ENCODE measurements around the gene FGFR2. TPM values are rescaled to one million over a fixed set of nuclear protein-coding genes. Genes with fewer than 3 reads are reported as not detected.
A peak's percentile ranks its signal among the peaks of the same experiment; 100 is the strongest.

The FGFR2 gene
- total RNA-seq, 1 experiment from 2014 or later, result 135 TPM

DNA sequence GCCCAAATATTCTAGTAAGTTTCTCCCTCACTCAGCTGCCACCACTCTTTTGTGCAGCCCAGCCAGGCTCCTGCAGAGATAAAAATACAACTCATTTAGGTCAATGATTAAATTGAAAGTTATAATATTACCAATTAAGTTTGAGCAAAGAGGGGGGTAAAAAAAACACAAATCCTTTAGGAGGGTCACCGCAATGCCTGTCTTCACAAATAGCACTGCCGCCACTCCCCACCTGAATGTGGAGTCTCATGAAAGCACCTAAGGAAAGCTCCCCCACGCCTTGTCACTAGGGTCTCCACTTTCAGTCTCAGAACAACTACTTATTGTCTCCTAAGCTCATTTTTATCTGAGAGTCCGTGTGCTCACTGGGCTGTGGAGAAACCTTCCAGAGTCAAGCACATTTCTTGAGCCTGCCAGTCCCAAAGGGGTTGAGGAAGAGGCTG is 148.7 kb downstream of the FGFR2 start:
- no peak overlapping the region for H3K9ac ChIP-seq (ENCODE audit: extremely low read depth, insufficient read length, low read length)
- no peak overlapping the region for H3K27ac ChIP-seq (ENCODE audit: insufficient read length, low read depth, low read length)
- no peak overlapping the region for H2BK15ac ChIP-seq (ENCODE audit: low read depth, low read length)
- no peak overlapping the region for H4K5ac ChIP-seq (ENCODE audit: insufficient read length, low read depth, low read length)
- TF ChIP-seq, protein P1, sequence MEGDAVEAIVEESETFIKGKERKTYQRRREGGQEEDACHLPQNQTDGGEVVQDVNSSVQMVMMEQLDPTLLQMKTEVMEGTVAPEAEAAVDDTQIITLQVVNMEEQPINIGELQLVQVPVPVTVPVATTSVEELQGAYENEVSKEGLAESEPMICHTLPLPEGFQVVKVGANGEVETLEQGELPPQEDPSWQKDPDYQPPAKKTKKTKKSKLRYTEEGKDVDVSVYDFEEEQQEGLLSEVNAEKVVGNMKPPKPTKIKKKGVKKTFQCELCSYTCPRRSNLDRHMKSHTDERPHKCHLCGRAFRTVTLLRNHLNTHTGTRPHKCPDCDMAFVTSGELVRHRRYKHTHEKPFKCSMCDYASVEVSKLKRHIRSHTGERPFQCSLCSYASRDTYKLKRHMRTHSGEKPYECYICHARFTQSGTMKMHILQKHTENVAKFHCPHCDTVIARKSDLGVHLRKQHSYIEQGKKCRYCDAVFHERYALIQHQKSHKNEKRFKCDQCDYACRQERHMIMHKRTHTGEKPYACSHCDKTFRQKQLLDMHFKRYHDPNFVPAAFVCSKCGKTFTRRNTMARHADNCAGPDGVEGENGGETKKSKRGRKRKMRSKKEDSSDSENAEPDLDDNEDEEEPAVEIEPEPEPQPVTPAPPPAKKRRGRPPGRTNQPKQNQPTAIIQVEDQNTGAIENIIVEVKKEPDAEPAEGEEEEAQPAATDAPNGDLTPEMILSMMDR (conservative IDR thresholded peaks at IDR 0.05), result no peak
- H3T11ph ChIP-seq (ENCODE audit: low read length), result no peak overlapping the region
- DNase-seq, result no peak
- Mint-ChIP-seq H3K9me3 (no peaks in the 10 kb centered on the region), H3K4me1 (peaks cover 6 to 8% of the 10 kb centered on the region in 2 experiments; a peak in 3 of 4 replicates), H3K36me3 (ENCODE audit: insufficient read depth in 1 of 3, low read depth in 3 of 3) (no peaks in the 10 kb centered on the region), H3K4me3 (no peak overlapping the region), H3K27ac (peak overlapping the region in 1 of 3 experiments; percentile 14; a peak in 1 of 7 replicates), H3K27me3 (ENCODE audit: low read depth) (peaks cover 2% of the 10 kb centered on the region; the same call in 1 of the 2 replicates)
- H3K18ac ChIP-seq (ENCODE audit: insufficient read length, low read depth, low read length), result no peak overlapping the region
- H3K23ac ChIP-seq (ENCODE audit: insufficient read length, low read depth, low read length), result no peak overlapping the region
- no peaks in the 10 kb centered on the region for H3K4me1 ChIP-seq (ENCODE audit: insufficient read depth, low read length)
- H2BK5ac ChIP-seq (ENCODE audit: insufficient read length, low read length), result no peak overlapping the region
- H3K56ac ChIP-seq (ENCODE audit: insufficient read length, low read depth, low read length), result no peak overlapping the region
- no peak overlapping the region for H3K14ac ChIP-seq (ENCODE audit: insufficient read depth, low read length)
- no peak overlapping the region for H3K4me2 ChIP-seq (ENCODE audit: insufficient read depth, insufficient read length, low read length)
- no peak overlapping the region for H2BK12ac ChIP-seq (ENCODE audit: insufficient read length, low read depth, low read length)
- no peak overlapping the region for H2AK5ac ChIP-seq (ENCODE audit: insufficient read length, low read length)
- no peak overlapping the region for H2BK120ac ChIP-seq (ENCODE audit: low read depth, low read length, poor library complexity, severe bottlenecking)
- no peaks in the 10 kb centered on the region for H3K79me1 ChIP-seq (ENCODE audit: insufficient read depth, low read depth, low read length, poor library complexity, severe bottlenecking)
- no peaks in the 10 kb centered on the region for H3K79me2 ChIP-seq (ENCODE audit: insufficient read depth, low read length)
- H4K91ac ChIP-seq (ENCODE audit: insufficient read length, low read depth, low read length), result no peak overlapping the region
- H2BK20ac ChIP-seq (ENCODE audit: low read depth, low read length, poor library complexity, severe bottlenecking), result no peak overlapping the region
- no peak overlapping the region for H3K4ac ChIP-seq (ENCODE audit: low read depth, low read length)
- no peaks in the 10 kb centered on the region for H3K23me2 ChIP-seq (ENCODE audit: insufficient read length, low read depth, low read length, poor library complexity, severe bottlenecking)
- WGBS (ENCODE audit: extremely low coverage, insufficient read length, low lambda C conversion rate), result no CpG with 5 or more reads among the region's 4 CpGs
- no peaks in the 10 kb centered on the region for H3K9me3 ChIP-seq (ENCODE audit: control insufficient read depth, low read depth, low read length)
- no peaks in the 10 kb centered on the region for H4K20me1 ChIP-seq (ENCODE audit: control insufficient read depth, insufficient read depth, insufficient read length)
- H2AFZ ChIP-seq (ENCODE audit: low read length), result no peak overlapping the region
- no peak overlapping the region for H4K8ac ChIP-seq (replicated peaks; ENCODE audit: insufficient read length, low read depth, low read length)
- no peaks in the 10 kb centered on the region for H3K27me3 ChIP-seq (ENCODE audit: insufficient read depth, low read length)

All from H9 (cell line).